Naive B cell (primary cell): Measurements from ENCODE around the gene TWF2. TPM values are rescaled to one million over a fixed set of nuclear protein-coding genes. Genes with fewer than 3 reads are reported as not detected.

Source experiments
- ATAC-seq, 2 donors: fragments of 150-1000 bp; cut with Tn5 transposase; 2 replicates each; pipeline ENCODE4 v1.10.0; 2021; ENCODE audit warnings: low read depth in 2 of 2, mild to moderate bottlenecking in 2 of 2, moderate library complexity in 2 of 2
- DNase-seq: peaks from one replicate; pipeline ENCODE4 v3.0.0; 2022
- H3K27ac Mint-ChIP-seq, 6 donors: one replicate each; pipeline ENCODE4 v1.8.0; 2020 to 2022; ENCODE audit warnings: mild to moderate bottlenecking in 6 of 6, mixed read lengths in 6 of 6, moderate library complexity in 5 of 6, inconsistent platforms in 2 of 6
- H3K27me3 Mint-ChIP-seq, 3 donors: one replicate each; pipeline ENCODE4 v1.8.0; 2021 to 2022; ENCODE audit warnings: mixed read lengths in 3 of 3, mild to moderate bottlenecking in 1 of 3
- H3K36me3 Mint-ChIP-seq, 2 donors: one replicate each; pipeline ENCODE4 v1.8.0; 2020 to 2022; ENCODE audit warnings: mixed read lengths in 2 of 2, inconsistent platforms in 1 of 2, mild to moderate bottlenecking in 1 of 2
- H3K4me1 Mint-ChIP-seq, 3 donors: one replicate each; pipeline ENCODE4 v1.8.0; 2020 to 2022; ENCODE audit warnings: mixed read lengths in 3 of 3, inconsistent platforms in 1 of 3, mild to moderate bottlenecking in 1 of 3, moderate library complexity in 1 of 3
- H3K4me3 Mint-ChIP-seq, 8 donors: one replicate each; pipeline ENCODE4 v1.8.0; 2020 to 2022; ENCODE audit warnings: mild to moderate bottlenecking in 8 of 8, mixed read lengths in 8 of 8, moderate library complexity in 8 of 8, inconsistent platforms in 2 of 8
- H3K9me3 Mint-ChIP-seq, 7 donors: one replicate each; pipeline ENCODE4 v1.8.0; 2020 to 2022; ENCODE audit warnings: mixed read lengths in 7 of 7, mild to moderate bottlenecking in 5 of 7, inconsistent platforms in 2 of 7, moderate library complexity in 1 of 7
- polyA plus RNA-seq, 6 donors: library from polyadenylated mRNA; unstranded; fragments of 300-500 nt; fragmentation: Illumina TruSeq; gene quantifications; one replicate each; pipeline ENCODE4 v1.2.3, GENCODE V29; 2021; ENCODE audit warnings: low read depth in 6 of 6

TWF2 gene
- polyA plus RNA-seq, 6 donors from 2014 or later: 48.5 to 90.8 (median 75.4) TPM

DNA sequence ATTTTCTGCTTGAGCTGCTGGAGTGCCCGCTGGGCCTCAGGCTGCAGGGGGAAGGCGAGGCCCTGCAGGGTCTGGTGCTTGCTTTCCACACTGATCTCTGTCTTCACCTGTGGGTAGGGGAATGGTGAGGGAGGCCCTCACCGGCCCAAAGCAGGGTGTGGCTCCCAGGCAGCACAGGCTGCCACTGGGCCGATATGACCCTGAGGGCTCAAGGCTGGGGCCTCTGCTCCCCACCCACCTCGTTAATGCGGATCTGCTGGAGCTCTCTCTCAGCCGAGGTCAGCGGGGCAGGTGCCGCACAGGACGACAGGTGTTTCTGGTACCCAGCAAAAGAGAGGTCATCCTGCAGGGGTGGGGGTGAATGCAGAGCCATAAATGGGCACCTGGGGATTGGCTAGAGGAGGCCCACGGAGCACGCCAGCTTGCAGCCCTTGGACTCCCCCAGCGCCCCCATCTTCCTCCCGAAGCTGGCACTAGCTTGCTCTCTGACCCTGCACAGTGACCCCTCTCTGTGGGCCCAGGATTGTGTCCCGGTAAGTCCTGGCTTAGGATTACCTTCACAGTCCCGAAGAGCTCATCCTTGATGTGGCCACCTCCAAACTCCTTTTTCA lies 8.0 kb downstream of the TWF2 start:
- peak overlapping the region in 1 of 8 donors; percentile 26 for H3K4me3 Mint-ChIP-seq
- peak overlapping the region in 2 of 6 donors; percentile 66 to 73 for H3K27ac Mint-ChIP-seq
- H3K27me3 Mint-ChIP-seq: no peaks in the 10 kb centered on the region
- no peak for DNase-seq
- H3K36me3 Mint-ChIP-seq: no peaks in the 10 kb centered on the region
- no peak for ATAC-seq
- peaks cover 40 to 46% (median 44%) of the 10 kb centered on the region in 3 donors for H3K4me1 Mint-ChIP-seq
- H3K9me3 Mint-ChIP-seq: no peaks in the 10 kb centered on the region

DNA sequence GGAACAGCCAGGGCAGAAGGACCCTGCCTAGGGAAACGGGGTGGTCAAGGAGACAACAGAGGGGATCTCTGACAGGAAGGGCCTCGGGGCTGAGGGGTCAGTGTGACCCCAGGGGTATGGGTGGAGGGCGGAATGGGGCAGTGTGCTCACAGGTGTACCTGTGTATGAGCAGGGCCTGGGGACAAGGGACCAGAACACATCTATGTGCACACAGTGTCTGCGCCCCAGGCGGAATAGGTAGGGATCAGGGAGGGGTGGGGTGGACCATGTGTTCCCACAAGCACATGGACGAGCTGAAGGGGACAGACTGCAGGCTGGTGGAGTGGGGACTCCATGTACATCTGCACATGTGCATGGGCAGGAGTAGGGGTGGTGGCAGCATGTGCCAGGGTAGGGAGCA lies 8.5 kb downstream of the TWF2 start:
- DNase-seq: no peak
- H3K4me1 Mint-ChIP-seq: peaks cover 42 to 51% (median 44%) of the 10 kb centered on the region in 3 donors
- H3K27ac Mint-ChIP-seq: no peak overlapping the region
- no peaks in the 10 kb centered on the region for H3K27me3 Mint-ChIP-seq
- no peak for ATAC-seq
- no peaks in the 10 kb centered on the region for H3K36me3 Mint-ChIP-seq
- no peaks in the 10 kb centered on the region for H3K9me3 Mint-ChIP-seq
- H3K4me3 Mint-ChIP-seq: peak overlapping the region in 2 of 8 donors; percentile 22 to 26

GRCh38 chr3:52229656-52230055 lies 9.3 kb downstream of the TWF2 start:
- no peaks in the 10 kb centered on the region for H3K36me3 Mint-ChIP-seq

GRCh38 chr3:52228751-52229291 lies 10.1 kb downstream of the TWF2 start:
- Mint-ChIP-seq H3K36me3 (no peaks in the 10 kb centered on the region), H3K27ac (no peak overlapping the region), H3K27me3 (no peaks in the 10 kb centered on the region), H3K4me1 (peaks cover 50 to 59% (median 58%) of the 10 kb centered on the region in 3 donors), H3K9me3 (no peaks in the 10 kb centered on the region), H3K4me3 (no peak overlapping the region)
- ATAC-seq: no peak
- DNase-seq: no peak

More at GRCh38 chr3:52229656-52230055, 9.3 kb downstream of the TWF2 start:
- DNase-seq (no peak), ATAC-seq (no peak)
- H3K4me1 Mint-ChIP-seq: peaks cover 42 to 58% (median 50%) of the 10 kb centered on the region in 3 donors
- H3K4me3 Mint-ChIP-seq: no peak overlapping the region
- no peaks in the 10 kb centered on the region for H3K27me3 Mint-ChIP-seq
- no peaks in the 10 kb centered on the region for H3K9me3 Mint-ChIP-seq
- no peak overlapping the region for H3K27ac Mint-ChIP-seq

- no peaks in the 10 kb centered on the region for H3K27me3 Mint-ChIP-seq
- H3K36me3 Mint-ChIP-seq: no peaks in the 10 kb centered on the region
- H3K9me3 Mint-ChIP-seq: no peaks in the 10 kb centered on the region
- peak overlapping the region in 2 of 6 donors; percentile 10 to 65 for H3K27ac Mint-ChIP-seq
- DNase-seq (no peak), ATAC-seq (no peak)
- no peak overlapping the region for H3K4me3 Mint-ChIP-seq
- peaks cover 56 to 64% (median 63%) of the 10 kb centered on the region in 3 donors for H3K4me1 Mint-ChIP-seq
These were observed 10.7 kb downstream of the TWF2 start for GRCh38 chr3:52228266-52228665.

DNA sequence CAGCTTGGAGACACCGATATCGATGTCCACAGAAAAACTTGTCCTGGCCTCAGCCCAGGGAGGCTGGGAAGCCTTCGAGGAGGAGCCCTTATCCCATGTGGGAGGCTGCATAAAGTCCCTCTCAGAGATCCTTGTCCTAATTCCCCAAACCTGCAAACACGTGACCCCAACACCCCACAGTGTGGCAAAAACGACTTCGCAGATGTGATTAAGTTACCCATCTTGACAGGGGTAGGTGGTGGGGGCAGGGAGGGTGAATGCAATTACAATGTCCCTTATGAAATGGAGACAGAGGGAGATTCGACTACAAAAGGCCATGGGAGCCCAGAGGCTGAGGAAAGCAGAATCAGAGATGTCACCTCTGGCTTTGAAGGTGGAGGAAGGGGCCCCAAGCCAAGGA lies 11.2 kb downstream of the TWF2 start:
- DNase-seq: no peak
- H3K36me3 Mint-ChIP-seq: no peaks in the 10 kb centered on the region
- H3K4me3 Mint-ChIP-seq: no peak overlapping the region
- H3K4me1 Mint-ChIP-seq: peaks cover 61 to 66% (median 65%) of the 10 kb centered on the region in 3 donors
- no peaks in the 10 kb centered on the region for H3K27me3 Mint-ChIP-seq
- H3K9me3 Mint-ChIP-seq: no peaks in the 10 kb centered on the region
- H3K27ac Mint-ChIP-seq: peak overlapping the region in 3 of 6 donors; percentile 73 to 97 (median 83)
- no peak for ATAC-seq

- peak overlapping the region in 4 of 8 donors; percentile 6 to 95 (median 84) for H3K4me3 Mint-ChIP-seq
- peak overlapping the region; percentile 12 to 99 (median 96) for H3K27ac Mint-ChIP-seq
- ATAC-seq (no peak), DNase-seq (no peak)
- no peaks in the 10 kb centered on the region for H3K27me3 Mint-ChIP-seq
- no peaks in the 10 kb centered on the region for H3K9me3 Mint-ChIP-seq
- H3K36me3 Mint-ChIP-seq: no peaks in the 10 kb centered on the region
- H3K4me1 Mint-ChIP-seq: peaks cover 59 to 63% (median 60%) of the 10 kb centered on the region in 3 donors
These were observed 11.8 kb downstream of the TWF2 start for GRCh38 chr3:52227117-52227516.

- peak overlapping the region; percentile 93 to 99 (median 96) for H3K27ac Mint-ChIP-seq
- H3K4me1 Mint-ChIP-seq: peaks cover 51 to 59% (median 54%) of the 10 kb centered on the region in 3 donors
- peak overlapping the region; percentile 79 to 95 (median 90) for H3K4me3 Mint-ChIP-seq
- H3K9me3 Mint-ChIP-seq: no peaks in the 10 kb centered on the region
- ATAC-seq: no peak
- H3K27me3 Mint-ChIP-seq: no peaks in the 10 kb centered on the region
- H3K36me3 Mint-ChIP-seq: no peaks in the 10 kb centered on the region
- DNase-seq: no peak
These were observed 12.6 kb downstream of the TWF2 start for GRCh38 chr3:52226229-52226817.

DNA sequence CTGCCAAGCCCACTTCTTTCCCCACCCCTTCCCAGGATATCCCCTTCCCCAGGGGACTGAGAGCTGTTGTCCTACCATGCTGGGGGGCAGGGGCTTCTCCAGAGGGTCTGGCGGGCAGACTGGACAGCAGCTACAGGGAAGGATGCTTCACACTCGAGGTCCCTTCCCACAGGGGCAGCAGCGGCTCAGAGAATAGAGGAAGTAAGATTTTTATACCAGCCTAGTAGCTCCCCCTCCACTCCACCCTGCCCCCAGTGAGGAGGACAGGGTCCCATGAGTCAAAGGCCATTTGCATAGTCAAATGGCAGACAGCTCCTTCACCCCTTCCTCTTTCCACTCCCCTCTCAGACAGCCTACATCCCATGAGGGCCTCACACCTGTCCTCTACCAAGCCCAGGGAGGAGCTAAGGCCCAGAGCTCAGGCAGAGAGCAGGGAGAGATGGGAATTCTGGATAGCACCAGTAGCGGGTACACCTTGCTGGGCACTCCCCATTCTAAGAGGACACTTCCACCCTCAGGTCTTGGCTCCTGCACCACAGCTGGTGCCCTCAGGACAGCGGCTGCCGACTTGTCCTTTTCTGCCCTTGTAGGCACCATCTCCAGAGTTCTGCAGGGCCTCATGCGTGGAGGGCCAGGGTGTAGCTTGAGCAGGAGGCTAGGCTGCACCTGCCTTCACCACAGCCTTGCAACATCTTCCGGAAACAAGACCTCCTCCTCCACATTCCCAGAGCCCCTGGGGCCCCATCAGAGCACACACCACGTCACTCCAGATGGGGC lies 13.3 kb downstream of the TWF2 start, which contains the start of gene TLR9:
Gene TLR9 (minus strand): TSS at position 194 of the 777 bp plus-strand sequence. CDS start 116 bp downstream, at position 78.
- H3K36me3 Mint-ChIP-seq: no peaks in the 10 kb centered on the region
- peaks cover 51 to 62% (median 55%) of the 10 kb centered on the region in 3 donors for H3K4me1 Mint-ChIP-seq
- H3K27me3 Mint-ChIP-seq: no peaks in the 10 kb centered on the region
- H3K9me3 Mint-ChIP-seq: no peaks in the 10 kb centered on the region
- peak; percentile 95 to 96 for ATAC-seq
- peak; percentile 92 for DNase-seq
- peak within 1 kb of the TSS; percentile 79 to 95 (median 90) for H3K4me3 Mint-ChIP-seq
- H3K27ac Mint-ChIP-seq: peak within 1 kb of the TSS; percentile 93 to 99 (median 96)

GRCh38 chr3:52223449-52224408 lies 15.2 kb downstream of the TWF2 start:
- ATAC-seq (no peak), DNase-seq (no peak)
- Mint-ChIP-seq H3K9me3 (no peaks in the 10 kb centered on the region), H3K4me1 (peaks cover 61 to 71% (median 65%) of the 10 kb centered on the region in 3 donors), H3K27me3 (no peaks in the 10 kb centered on the region), H3K4me3 (peak overlapping the region; percentile 79 to 95 (median 90)), H3K36me3 (no peaks in the 10 kb centered on the region), H3K27ac (peak overlapping the region; percentile 85 to 99 (median 96))

DNA sequence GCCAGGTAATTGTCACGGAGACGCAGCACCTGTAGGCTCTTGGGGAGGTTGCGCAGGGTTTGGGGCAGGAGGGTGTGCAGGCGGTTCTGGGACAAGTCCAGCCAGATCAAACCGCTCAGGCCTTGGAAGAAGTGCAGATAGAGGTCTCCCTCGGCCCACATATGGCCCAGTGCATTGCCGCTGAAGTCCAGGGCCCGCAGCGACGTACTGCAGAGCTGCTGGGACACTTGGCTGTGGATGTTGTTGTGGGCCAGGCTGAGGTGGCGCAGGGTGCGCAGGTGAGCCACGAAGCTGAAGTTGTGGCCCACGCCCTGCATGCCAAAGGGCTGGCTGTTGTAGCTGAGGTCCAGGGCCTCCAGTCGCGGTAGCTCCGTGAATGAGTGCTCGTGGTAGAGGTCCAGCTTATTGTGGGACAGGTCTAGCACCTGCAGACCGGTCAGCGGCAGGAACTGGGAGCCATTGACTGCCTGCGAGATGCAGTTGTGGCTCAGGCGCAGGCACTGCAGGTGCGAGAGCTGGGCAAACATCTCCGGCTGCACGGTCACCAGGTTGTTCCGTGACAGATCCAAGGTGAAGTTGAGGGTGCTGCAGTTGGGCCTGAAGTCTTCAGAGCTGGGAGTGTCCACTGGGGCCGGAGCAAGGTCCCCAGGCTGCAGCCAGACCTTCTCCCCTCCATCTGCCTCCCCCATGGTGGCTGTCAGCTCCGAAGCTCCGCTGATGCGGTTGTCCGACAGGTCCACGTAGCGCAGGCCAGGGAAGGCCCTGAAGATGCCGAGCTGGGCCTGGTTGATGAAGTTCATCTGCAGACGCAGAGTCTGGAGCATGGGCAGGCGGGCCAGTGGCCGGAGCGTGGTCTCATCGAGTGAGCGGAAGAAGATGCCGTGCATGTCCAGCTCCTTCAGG lies 16.4 kb downstream of the TWF2 start:
- no peaks in the 10 kb centered on the region for H3K27me3 Mint-ChIP-seq
- DNase-seq (no peak), ATAC-seq (no peak)
- no peaks in the 10 kb centered on the region for H3K36me3 Mint-ChIP-seq
- H3K4me3 Mint-ChIP-seq: peak overlapping the region in 7 of 8 donors; percentile 25 to 89 (median 54)
- no peaks in the 10 kb centered on the region for H3K9me3 Mint-ChIP-seq
- H3K27ac Mint-ChIP-seq: peak overlapping the region in 4 of 6 donors; percentile 44 to 97 (median 70)
- peaks cover 67 to 78% (median 75%) of the 10 kb centered on the region in 3 donors for H3K4me1 Mint-ChIP-seq
